HTR-8/SVneo (cell line): ENCODE results near the gene SKIC2.
"Not testable (repeated sequence)": the region's sequence is repeated elsewhere in the genome, so short reads cannot be mapped to it uniquely, and the experiment has no call there.

Experiments used
- DNase-seq: peaks from one replicate; pipeline ENCODE4 v3.0.0; 2011; ENCODE audit warnings: low spot score, mixed read lengths; ENCODE audit not compliant: insufficient read length
- FAIRE-seq: peaks from 2 replicates; lab custom pipeline; 2011; peaks lifted over from hg19 to GRCh38; lab: Jason Lieb, UNC

SKIC2 gene

DNA sequence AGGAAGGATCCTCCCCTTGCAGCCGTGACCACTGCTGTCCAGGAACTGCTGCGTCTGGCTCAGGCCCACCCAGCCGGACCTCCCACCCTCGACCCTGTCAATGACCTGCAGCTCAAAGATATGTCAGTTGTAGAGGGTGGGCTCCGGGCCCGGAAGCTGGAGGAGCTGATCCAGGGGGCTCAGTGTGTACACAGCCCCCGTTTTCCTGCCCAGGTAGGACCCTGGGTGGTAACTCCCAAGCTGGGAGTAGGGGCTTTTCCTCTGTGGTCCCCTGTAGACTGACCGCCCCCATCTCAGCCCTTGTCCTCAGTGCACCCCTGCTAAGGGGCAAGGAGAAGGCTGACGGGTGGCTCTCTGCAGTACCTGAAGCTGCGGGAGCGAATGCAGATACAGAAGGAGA lies 9.4 kb downstream of the SKIC2 start:
- DNase-seq, result no peak
- no peak for FAIRE-seq

DNA sequence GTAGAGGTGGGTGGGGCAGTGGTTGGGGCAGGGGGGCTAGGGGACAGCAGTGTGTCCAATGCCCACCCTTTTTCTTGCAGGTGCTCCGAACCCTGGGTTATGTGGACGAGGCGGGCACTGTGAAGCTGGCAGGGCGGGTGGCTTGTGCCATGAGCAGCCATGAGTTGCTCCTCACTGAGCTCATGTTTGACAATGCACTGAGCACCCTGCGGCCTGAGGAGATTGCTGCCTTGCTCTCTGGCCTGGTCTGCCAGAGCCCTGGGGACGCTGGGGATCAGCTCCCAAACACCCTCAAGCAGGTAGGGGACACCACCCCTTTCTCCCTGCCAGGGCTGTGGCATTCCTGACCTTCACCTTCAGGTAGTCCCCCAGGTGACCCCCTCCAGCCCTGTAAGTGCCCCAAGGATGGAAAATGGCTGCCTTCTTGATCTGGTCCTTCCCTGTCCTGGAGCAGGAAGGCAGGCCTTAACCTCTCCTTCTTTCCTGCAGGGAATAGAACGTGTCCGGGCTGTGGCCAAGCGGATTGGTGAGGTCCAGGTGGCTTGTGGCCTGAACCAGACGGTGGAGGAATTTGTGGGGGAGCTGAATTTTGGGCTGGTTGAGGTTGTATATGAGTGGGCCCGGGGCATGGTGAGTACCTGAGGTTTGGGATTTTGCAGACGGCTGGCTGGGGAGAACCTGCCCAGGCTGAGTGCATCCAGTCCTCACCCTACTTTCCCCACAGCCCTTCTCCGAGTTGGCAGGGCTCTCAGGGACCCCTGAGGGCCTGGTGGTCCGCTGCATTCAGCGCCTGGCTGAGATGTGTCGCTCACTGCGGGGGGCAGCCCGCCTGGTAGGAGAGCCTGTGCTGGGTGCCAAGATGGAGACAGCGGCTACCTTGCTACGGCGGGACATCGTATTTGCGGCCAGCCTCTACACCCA lies 10.1 kb downstream of the SKIC2 start:
- no peak for FAIRE-seq
- DNase-seq, result no peak

DNA sequence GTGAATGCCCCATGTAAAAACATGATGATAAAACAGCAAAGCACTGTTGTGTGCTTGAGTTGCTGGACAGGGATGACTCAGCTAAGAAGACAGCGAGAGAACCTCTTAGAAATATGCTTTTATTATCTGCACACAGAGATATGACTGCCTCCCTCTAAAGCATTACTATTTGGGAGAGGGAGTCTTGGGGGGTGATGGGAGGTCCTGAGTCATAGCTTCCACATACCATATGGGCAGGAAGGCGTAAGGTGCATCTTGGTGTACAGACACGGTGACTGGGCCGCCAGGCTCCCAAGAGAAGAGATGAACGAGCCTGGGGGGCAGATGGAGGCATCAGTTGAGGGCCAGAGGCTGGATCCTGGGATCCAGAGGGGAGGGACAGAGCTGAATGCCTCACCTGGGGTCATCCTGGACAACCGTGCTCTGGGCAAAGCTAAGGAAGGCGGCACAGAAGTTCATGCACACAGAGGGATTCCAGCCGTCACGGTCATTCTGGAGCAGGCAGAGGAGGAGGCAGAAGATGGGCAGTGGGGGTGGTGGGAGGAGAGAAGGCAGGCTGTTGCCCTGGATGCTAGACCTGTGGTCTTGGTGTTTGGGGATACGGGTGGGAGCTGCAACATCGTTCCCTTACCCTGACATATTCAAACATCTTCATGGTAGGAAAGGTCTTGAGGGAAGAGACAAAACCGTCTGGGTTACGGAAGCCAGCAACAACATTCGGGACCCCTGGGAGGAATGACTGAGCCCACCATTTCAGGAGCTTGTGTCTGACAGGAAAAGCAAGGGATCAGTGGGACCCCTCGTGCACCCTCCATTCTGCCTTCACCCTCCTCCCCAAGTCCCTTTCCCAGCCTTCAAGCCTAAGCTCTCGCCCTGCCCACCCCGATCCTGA lies 11.0 kb downstream of the SKIC2 start:
- no peak for DNase-seq
- no peak for FAIRE-seq

DNA sequence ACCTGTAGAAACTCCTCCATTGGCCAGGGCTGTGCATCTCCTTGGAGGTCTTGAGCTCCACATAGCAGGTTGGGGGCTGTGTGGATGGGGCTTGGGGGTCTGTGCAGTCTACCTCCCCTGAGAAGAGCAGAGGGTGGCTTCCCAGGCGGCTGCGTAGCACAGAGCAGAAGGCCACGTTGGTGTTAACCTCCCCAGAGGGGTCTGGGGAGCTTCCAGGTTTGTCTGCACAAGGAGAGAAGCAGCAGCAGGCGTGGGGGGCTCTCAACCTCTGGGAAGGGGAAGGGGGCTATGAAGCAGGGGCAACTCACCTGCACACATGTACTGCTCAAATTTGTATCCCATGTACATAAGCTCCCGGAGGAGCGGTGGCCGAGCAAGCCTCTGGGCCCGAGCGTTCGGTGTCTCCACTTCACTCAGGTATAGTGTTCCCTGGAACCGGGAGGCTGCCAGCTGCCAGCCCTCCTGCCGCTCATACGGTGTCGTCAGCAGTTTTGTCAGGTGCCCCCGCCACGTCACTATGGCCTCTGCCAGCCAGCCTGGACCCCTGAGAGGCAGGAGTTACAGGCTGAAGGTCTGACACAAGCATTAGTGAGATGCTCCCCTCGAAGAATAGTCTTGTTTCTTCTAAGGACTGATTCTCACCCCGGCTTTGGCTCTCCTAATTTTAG lies 11.8 kb downstream of the SKIC2 start:
- DNase-seq (no peak), FAIRE-seq (no peak)

DNA sequence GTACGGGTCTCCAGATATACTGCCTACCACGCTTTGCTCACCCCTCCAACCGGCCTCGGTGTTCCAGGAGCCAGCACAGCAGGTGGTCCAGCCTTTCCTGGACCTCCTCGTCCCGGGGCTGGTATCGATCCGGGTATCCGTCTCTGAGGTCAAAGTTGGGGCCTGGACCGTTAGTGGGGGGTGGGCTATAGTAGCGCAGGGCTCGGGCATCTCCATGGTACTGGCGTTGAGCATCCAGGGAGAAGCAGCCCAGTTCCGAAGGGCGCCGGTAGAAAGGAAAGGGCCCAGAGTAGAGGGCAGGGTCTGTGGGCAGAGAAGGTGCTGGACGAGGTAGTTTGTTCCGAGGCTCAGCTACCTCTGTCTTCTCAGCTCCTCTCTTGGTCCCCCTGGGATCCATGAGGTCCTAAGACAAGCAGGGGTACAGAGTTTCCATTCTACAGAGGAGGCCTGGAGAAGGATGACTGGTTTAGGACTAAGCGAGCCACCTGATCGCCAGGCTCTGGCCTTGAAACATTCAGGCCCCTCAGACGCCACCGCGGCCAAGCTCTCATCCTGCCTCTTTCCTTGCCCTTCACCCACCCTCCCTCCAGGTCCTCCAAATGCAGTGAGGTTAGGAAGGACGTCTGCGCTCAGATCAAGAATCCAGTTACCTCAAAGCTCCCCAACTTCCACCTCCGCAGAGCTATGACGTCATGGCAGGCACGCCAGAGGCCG lies 12.5 kb downstream of the SKIC2 start:
- DNase-seq, result no peak
- no peak for FAIRE-seq

DNA sequence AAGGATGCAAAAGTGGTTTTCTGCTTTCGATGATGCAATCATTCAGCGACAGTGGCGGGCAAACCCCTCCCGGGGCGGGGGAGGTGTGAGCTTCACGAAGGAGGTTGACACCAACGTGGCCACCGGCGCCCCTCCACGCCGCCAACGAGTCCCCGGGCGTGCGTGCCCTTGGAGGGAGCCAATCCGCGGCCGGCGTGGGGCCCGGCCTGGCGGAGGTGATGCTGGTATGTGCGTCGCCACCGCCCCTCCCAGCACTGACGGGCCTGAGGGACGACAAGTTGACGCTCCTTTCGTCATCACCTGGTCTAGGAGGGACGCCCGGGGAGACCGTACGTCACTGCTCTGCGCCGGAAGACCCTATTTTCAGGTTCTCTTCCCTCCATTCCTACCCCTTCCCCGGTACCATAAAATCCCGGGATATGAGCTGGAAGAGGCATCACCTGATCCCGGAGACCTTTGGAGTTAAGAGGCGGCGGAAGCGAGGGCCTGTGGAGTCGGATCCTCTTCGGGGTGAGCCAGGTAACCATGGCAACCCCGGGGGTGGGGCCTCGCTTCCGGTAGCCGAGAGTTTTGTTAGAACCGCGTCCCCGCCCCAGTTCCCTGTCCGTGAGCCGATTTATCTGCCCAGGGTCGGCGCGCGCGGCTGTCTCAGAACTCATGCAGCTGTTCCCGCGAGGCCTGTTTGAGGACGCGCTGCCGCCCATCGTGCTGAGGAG lies 13.2 kb downstream of the SKIC2 start, which contains the start of gene DXO:
DXO (minus strand) TSS at position 146 of the 716 bp plus-strand sequence. CDS start 463 bp downstream, outside the sequence.
- DNase-seq (peak; percentile 99), FAIRE-seq (peak; percentile 98)

DNA sequence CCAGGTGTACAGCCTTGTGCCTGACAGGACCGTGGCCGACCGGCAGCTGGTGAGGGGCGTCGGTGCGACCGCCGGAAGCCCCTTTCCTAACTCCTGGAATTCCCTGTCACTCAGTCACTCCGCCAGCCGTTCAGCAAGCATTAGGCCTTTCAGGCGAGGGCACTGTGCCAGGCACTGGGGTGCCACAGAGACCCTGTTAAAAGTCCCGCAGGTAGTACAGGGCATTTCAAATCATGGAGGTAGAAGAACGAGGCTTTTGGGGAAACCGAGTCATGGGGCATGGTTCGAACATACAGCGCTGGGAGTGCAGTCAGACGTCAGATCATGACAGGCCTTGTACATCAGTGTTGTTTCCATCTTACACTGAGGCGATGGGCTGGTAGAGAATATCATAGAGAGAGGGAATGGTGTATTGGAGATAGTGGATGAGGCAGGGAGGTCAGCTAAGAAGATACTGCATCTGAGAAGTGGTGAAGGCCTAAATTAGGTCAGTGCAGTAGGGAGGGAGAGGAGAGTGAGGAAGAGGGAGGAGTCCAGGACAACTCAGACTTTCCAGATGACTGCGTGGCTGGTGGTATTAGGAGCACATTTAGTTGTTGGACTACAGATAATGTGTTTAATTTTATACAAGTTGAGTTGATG lies 13.9 kb downstream of the SKIC2 start:
- FAIRE-seq (no peak), DNase-seq (no peak)

DNA sequence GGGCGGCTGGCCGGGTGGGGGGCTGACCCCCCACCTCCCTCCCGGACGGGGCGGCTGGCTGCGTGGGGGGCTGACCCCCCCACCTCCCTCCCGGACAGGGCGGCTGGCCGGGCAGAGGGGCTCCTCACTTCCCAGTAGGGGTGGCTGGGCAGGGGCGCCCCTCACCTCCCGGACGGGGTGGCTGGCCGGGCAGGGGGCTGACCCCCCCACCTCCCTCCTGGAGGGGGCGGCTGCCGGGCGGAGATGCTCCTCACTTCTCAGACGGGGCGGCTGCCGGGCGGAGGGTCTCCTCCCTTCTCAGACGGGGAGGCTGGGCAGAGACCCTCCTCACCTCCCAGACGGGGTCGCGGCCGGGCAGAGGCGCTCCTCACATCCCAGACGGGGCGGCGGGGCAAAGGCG lies 17.1 kb downstream of the SKIC2 start:
- not testable (repeated sequence) for FAIRE-seq, DNase-seq

DNA sequence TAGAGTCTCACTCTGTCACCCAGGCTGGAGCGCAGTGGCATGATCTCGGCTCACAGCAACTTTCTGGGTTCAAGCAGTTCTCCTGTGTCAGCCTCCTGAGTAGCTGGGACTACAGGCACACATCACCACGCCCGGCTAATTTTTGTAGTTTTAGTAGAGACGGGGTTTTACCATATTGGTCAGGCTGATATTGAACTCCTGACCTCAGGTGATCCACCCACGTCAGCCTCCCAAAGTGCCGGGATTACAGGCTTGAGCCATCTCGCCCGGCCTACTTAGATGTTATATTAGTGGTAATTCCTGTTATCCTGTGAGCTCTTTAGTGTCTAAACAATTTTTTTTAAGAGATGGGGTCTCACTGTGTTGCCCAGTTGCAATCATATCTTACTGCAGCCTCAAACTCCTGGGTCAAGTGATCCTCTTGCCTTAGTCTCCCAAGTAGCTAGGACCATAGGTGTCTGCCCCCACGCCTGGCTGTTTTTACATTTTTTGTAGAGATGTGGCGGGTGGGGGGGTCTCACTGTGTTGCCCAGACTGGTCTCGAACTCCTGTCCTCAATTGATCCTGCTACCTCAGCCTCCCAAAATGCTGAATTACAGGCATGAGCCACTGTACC lies 18.9 kb downstream of the SKIC2 start:
- FAIRE-seq, result no peak

DNA sequence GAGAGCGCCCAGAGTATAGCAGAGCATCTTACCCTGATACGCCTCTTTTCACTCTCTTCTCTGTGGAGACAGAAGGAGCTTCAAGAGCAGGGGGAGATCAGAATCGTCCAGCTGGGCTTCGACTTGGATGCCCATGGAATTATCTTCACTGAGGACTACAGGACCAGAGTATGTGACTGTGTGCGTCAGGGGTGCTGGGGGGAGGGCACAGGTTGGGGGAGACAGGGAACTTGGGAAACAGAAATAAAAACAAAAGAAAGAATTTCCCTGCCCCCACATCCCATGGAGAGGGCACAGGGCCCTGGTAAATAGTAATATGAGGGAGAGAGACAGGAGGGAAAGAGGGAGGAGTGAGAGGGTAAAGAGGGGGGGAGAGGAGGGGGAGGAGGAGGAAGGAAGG lies 19.9 kb downstream of the SKIC2 start:
- FAIRE-seq (no peak), DNase-seq (no peak)

More for the DNA sequence above, 18.9 kb downstream of the SKIC2 start:
- DNase-seq, result no peak

DNA sequence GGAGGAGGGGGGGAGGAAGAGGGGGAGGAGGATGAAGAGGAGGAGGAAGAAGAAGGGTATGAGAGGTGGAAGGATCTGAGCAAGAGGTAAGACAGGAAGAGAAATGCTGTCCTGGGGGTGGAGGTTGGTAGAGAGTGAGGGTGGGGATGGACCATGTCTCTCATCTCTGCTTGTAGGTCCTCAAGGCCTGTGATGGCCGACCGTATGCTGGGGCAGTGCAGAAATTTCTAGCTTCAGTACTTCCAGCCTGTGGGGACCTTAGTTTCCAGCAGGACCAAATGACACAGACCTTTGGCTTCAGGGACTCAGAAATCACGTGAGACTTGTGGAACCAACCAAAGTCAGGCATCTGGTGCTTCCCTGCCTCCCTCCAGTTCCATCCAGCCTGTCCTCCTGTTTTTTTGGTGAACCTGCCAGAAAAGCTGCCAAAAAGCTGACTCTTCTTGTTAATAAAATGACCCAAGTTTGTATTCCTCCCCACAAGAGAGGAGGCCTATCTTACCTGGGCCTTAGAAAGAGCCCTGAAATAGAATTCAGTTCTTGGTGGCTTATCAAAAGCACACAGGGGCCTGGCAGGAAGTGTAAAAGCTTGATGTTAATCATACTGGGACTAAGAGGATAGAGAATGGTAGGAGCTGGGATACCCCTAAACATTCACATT lies 20.4 kb downstream of the SKIC2 start:
- FAIRE-seq, result no peak

DNA sequence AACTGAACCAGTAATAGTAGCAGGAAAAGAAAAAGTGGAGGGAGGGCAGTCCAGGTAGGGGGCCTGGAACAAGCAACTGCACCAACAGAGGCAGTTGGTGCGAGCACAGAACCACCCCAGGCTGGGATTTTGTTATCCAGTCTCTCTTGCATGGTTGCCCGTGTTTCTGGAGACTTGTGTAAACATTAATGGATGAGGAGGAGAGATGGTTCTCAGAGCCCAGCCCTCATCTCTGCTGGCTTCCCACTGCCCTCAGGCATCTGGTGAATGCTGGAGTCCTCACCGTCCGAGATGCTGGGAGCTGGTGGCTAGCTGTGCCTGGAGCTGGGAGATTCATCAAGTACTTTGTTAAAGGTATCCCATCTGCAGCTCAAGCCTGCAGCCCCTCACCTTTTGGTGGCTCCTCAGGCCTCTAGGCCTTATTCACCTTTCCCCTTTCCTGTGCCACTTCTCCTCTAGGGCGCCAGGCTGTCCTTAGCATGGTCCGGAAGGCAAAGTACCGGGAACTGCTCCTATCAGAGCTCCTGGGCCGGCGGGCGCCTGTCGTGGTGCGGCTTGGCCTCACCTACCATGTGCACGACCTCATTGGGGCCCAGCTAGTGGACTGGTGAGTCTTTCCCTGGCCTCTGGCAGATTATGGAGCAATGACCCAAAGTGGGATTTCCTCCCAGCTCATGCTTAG lies 21.4 kb downstream of the SKIC2 start:
- not testable (repeated sequence) for DNase-seq, FAIRE-seq

More for the DNA sequence above, 20.4 kb downstream of the SKIC2 start:
- no peak for DNase-seq

DNA sequence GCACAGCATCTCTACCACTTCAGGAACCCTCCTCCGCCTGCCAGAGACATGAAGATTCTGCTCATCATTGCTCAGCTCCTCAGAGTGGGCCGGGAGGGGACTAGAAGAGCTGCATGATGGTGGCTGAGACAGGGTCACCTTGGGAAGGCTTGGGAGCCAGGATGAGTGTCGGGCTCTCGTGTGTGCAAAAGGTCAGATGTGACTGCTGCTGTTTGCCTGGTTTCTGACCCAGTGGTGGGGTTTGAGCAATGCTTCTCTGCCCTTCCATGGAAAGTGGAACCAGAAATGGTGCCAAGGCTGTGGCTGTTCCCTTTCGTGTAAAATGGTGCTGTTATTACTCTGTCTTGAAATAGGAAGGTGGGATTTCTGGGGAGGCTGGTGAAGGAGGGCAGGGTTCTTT lies 22.0 kb downstream of the SKIC2 start:
- not testable (repeated sequence) for FAIRE-seq, DNase-seq

DNA sequence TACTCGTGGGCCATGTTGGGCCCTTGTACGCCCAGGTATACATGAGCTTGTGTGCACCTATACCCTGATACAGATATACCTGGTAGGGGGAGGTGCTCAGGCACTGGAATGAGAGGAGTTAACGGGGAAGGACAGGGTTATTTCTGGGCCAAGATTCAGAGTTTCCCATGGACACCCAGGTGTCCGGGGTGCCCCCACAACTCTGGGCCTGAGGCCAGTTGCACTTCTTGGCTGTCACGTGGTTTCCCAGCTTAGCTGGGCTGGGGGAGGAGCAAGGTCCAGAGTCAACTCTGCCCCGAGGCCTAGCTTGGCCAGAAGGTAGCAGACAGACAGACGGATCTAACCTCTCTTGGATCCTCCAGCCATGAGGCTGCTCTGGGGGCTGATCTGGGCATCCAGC lies 22.8 kb downstream of the SKIC2 start, which contains the start of gene C4A:
C4A (plus strand) TSS at position 314 of the 400 bp plus-strand sequence; CDS start at position 365, 51 bp downstream.
- not testable (repeated sequence) for FAIRE-seq

DNA sequence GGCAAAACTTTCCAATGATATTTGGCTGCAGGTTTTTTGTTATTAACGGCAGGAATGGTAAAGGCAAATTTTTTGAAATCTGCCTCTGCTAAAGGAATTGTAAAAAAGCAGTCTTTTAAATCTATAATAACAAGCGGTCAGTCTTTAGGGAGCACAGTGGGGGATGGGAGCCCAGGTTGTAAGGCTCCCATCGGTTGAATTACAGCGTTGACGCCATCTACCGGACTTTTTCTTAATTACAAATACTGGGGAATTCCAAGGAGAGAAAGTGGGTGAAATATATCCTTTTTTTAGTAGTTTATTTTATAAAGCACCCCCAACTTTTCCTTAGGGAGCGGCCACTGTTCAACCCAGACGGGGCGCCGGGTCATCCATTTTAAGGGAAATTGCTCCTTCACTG lies 30.4 kb downstream of the SKIC2 start:
- not testable (repeated sequence) for FAIRE-seq, DNase-seq

More for the DNA sequence above, 22.8 kb downstream of the SKIC2 start, which contains the start of gene C4A:
- DNase-seq, result not testable (repeated sequence)

DNA sequence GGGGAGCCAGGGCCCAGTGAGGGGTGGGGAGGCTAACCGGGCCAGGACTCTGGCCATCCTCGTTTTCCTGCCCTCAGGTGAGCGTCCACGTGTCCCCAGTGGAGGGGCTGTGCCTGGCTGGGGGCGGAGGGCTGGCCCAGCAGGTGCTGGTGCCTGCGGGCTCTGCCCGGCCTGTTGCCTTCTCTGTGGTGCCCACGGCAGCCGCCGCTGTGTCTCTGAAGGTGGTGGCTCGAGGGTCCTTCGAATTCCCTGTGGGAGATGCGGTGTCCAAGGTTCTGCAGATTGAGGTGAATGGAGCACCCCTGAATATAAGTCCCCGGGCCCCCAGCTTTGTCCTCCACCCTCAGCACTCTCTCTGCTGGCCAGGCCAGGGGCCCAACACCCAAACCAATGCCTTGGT lies 35.4 kb downstream of the SKIC2 start:
- not testable (repeated sequence) for DNase-seq, FAIRE-seq

DNA sequence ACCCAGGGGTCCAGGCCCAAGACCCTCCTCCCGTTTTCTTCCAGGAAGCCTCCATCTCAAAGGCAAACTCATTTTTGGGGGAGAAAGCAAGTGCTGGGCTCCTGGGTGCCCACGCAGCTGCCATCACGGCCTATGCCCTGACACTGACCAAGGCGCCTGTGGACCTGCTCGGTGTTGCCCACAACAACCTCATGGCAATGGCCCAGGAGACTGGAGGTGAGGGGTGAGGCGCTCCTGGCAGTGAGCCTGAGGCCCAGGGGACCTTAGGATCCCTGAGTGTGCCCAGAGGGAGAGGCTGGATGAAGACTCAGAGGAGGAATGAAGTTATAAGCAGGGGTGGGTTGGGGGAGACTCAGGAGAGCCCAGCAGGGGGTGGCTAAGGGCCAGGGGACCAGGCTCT lies 37.4 kb downstream of the SKIC2 start:
- FAIRE-seq, DNase-seq: not testable (repeated sequence)
